GM12878 (cell line): Measurements from ENCODE around the gene TRIM72. TPM values are rescaled to one million over a fixed set of nuclear protein-coding genes. Genes with fewer than 3 reads are reported as not detected.

ENCODE experiments used
- ATAC-seq: fragments of 200-7000 bp; cut with Tn5 transposase; 3 replicates; pipeline ENCODE4 v1.9.1; 2020; ENCODE audit warnings: mild to moderate bottlenecking, moderate library complexity
- BruUV-seq: library from RNA; stranded (reverse); fragments of 400-500 nt; replicated peaks from 2 replicates; lab custom pipeline; 2021; lab: Mats Ljungman, UMichigan
- CTCF ChIA-PET: fragments of 300-600 bp; sonication (Branson Sonifier 250); formaldehyde crosslinking; extraction: SDS; loops from one replicate; lab custom pipeline; 2021; ENCODE audit warnings: inconsistent platforms; lab: Yijun Ruan, JAX
- POLR2A ChIA-PET: fragments of 350-600 bp; formaldehyde crosslinking; extraction: SDS; loops from one replicate; lab custom pipeline; 2021; ENCODE audit warnings: inconsistent platforms; lab: Charles Lee
- RAD21 ChIA-PET: fragments of 300-600 bp; sonication (Branson Sonifier 250); formaldehyde crosslinking; loops from one replicate; lab custom pipeline; 2023; ENCODE audit warnings: antibody characterized with exemption; ENCODE audit not compliant: unreplicated experiment; lab: Charles Lee
- SMC1A ChIA-PET: fragments of 300-600 bp; sonication (Branson Sonifier 250); formaldehyde crosslinking; loops from one replicate; lab custom pipeline; 2023; ENCODE audit not compliant: unreplicated experiment, uncharacterized antibody; lab: Charles Lee
- DNase-seq: peaks from one replicate; pipeline ENCODE4 v3.0.0-alpha.2; 2011; ENCODE audit warnings: low read depth, low spot score
- FAIRE-seq: peaks from 3 replicates; lab custom pipeline; 2011; peaks lifted over from hg19 to GRCh38; lab: Jason Lieb, UNC
- H2AFZ ChIP-seq: 2 replicates; pipeline ENCODE4 v1.6.0; 2011; ENCODE audit warnings: low read depth, low read length, control low read depth; ENCODE audit not compliant: control insufficient read depth
- H3K27ac ChIP-seq: 2 replicates; pipeline ENCODE4 v1.5.1; 2011; ENCODE audit warnings: control low read depth; ENCODE audit not compliant: control insufficient read depth, insufficient read depth
- H3K27me3 ChIP-seq, 2 experiments: replicated peaks in 1 of 2; 2 replicates each; pipeline versions ENCODE4 v1.6.0 to v1.6.1; 2011; ENCODE audit warnings: low read length in 1 of 2; ENCODE audit not compliant: control insufficient read depth in 2 of 2, insufficient read depth in 2 of 2
- H3K36me3 ChIP-seq, 2 experiments: 2 replicates each; pipeline ENCODE4 v1.5.1; 2011; ENCODE audit warnings: low read length in 1 of 2; ENCODE audit not compliant: control insufficient read depth in 2 of 2, insufficient read depth in 2 of 2
- H3K4me1 ChIP-seq: 2 replicates; pipeline ENCODE4 v1.6.1; 2011; ENCODE audit warnings: mild to moderate bottlenecking, low read length, moderate library complexity, mixed read lengths; ENCODE audit not compliant: control insufficient read depth, insufficient read depth
- H3K4me2 ChIP-seq: 2 replicates; pipeline ENCODE4 v1.6.0; 2011; ENCODE audit warnings: control low read depth; ENCODE audit not compliant: control insufficient read depth, insufficient read depth
- H3K4me3 ChIP-seq: fragments of 200-600 bp; sonication (generic); 2 replicates; pipeline ENCODE4 v1.5.1; 2016
- H3K79me2 ChIP-seq: 2 replicates; pipeline ENCODE4 v1.6.0; 2011; ENCODE audit warnings: low read length; ENCODE audit not compliant: control insufficient read depth, insufficient read depth
- H3K9ac ChIP-seq: 2 replicates; pipeline ENCODE4 v1.8.0; 2011; ENCODE audit warnings: low read length, control low read depth, mixed read lengths; ENCODE audit not compliant: control insufficient read depth, insufficient read depth
- H3K9me3 ChIP-seq: replicated peaks from 3 replicates; pipeline ENCODE4 v1.5.1; 2011; ENCODE audit warnings: mild to moderate bottlenecking, low read length; ENCODE audit not compliant: control insufficient read depth, insufficient read depth
- H4K20me1 ChIP-seq: 2 replicates; pipeline ENCODE4 v1.6.0; 2011; ENCODE audit not compliant: control insufficient read depth, insufficient read depth
- BCL3 ChIP-seq: IDR thresholded peaks from 2 replicates; pipeline ENCODE4 v1.6.1; 2011; ENCODE audit warnings: borderline replicate concordance, low read depth, mild to moderate bottlenecking, moderate library complexity, low read length; ENCODE audit not compliant: insufficient read depth, poor library complexity, severe bottlenecking
- CBX5 ChIP-seq: sonication (generic); IDR thresholded peaks from 2 replicates; pipeline ENCODE4 v1.6.1; 2016; ENCODE audit warnings: low read depth, moderate library complexity, mild to moderate bottlenecking, inconsistent platforms
- CEBPB ChIP-seq, 2 experiments: fragments of 150-350 bp in 1 of 2; IDR thresholded peaks; 2 replicates each; pipeline ENCODE4 v1.6.1; 2012 to 2014; ENCODE audit warnings: low read depth in 2 of 2, low read length in 2 of 2, borderline replicate concordance in 1 of 2, inconsistent platforms in 1 of 2
- CHD1 ChIP-seq: IDR thresholded peaks from 2 replicates; pipeline ENCODE4 v1.6.1; 2012; ENCODE audit warnings: low read depth, low read length, improper control_type of control experiment
- EGR1 ChIP-seq, 2 experiments: IDR thresholded peaks; 1 replicate in 1 of 2; 2 replicates in 1 of 2; pipeline ENCODE4 v1.6.1; 2011 to 2012; ENCODE audit warnings: low read depth in 2 of 2, low read length in 2 of 2, borderline replicate concordance in 1 of 2, mild to moderate bottlenecking in 1 of 2, moderate library complexity in 1 of 2
- JUNB ChIP-seq: IDR thresholded peaks from 2 replicates; pipeline ENCODE4 v1.6.1; 2016; ENCODE audit warnings: antibody characterized with exemption, mild to moderate bottlenecking
- MLLT1 ChIP-seq: fragments of 450-650 bp; IDR thresholded peaks from 2 replicates; pipeline ENCODE4 v1.6.1; 2016; ENCODE audit warnings: mild to moderate bottlenecking
- MTA2 ChIP-seq: fragments of 450-650 bp; IDR thresholded peaks from 2 replicates; pipeline ENCODE4 v1.6.1; 2016; ENCODE audit warnings: low read depth, mild to moderate bottlenecking, moderate library complexity
- MTA3 ChIP-seq: IDR thresholded peaks from 2 replicates; pipeline ENCODE4 v1.6.1; 2012; ENCODE audit warnings: low read length, inconsistent platforms, borderline replicate concordance
- NR2C2 ChIP-seq: IDR thresholded peaks from 2 replicates; pipeline ENCODE4 v1.6.1; 2011; ENCODE audit warnings: borderline replicate concordance, low read depth; ENCODE audit not compliant: control insufficient read depth, insufficient read length
- NR2F1 ChIP-seq: fragments of 450-650 bp; conservative IDR thresholded peaks from 2 replicates; pipeline ENCODE4 v1.6.1; 2017; ENCODE audit warnings: mild to moderate bottlenecking
- PAX8 ChIP-seq: fragments of 450-650 bp; IDR thresholded peaks from 2 replicates; pipeline ENCODE4 v1.6.1; 2017; ENCODE audit warnings: mild to moderate bottlenecking, moderate library complexity
- REST ChIP-seq: IDR thresholded peaks from 2 replicates; pipeline ENCODE4 v1.6.1; 2012; ENCODE audit warnings: mild to moderate bottlenecking, low read depth, low read length
- SIX5 ChIP-seq: IDR thresholded peaks from 2 replicates; pipeline ENCODE4 v1.6.1; 2011; ENCODE audit warnings: mild to moderate bottlenecking, low read depth, low read length, moderate library complexity; ENCODE audit not compliant: severe bottlenecking
- SMAD1 ChIP-seq: fragments of 450-650 bp; IDR thresholded peaks from 2 replicates; pipeline ENCODE4 v1.6.1; 2018; ENCODE audit warnings: mild to moderate bottlenecking, low read depth; ENCODE audit not compliant: partially characterized antibody
- SMAD5 ChIP-seq: IDR thresholded peaks from 2 replicates; pipeline ENCODE4 v1.6.1; 2016; ENCODE audit warnings: antibody characterized with exemption, low read depth
- STAT3 ChIP-seq: IDR thresholded peaks from 2 replicates; pipeline ENCODE4 v1.6.1; 2011; ENCODE audit warnings: low read depth, low read length, improper control_type of control experiment
- TAF1 ChIP-seq: IDR thresholded peaks from 2 replicates; pipeline ENCODE4 v1.6.1; 2011; ENCODE audit warnings: mild to moderate bottlenecking, low read depth, low read length, borderline replicate concordance
- USF2 ChIP-seq: IDR thresholded peaks from 2 replicates; pipeline ENCODE4 v1.6.1; 2011; ENCODE audit warnings: low read depth, low read length, improper control_type of control experiment, borderline replicate concordance
- WGBS: methylation state at CpG from one replicate; pipeline ENCODE4 v1.1.6; 2016; ENCODE audit warnings: low lambda C conversion rate; ENCODE audit not compliant: insufficient replicate concordance, insufficient coverage; ENCODE audit errors: missing lambda C conversion rate; 5-methylcytosine and 5-hydroxymethylcytosine counted together
- in situ Hi-C: fragments of 300-500 bp; cut with MboI; formaldehyde crosslinking; loops from 9 replicates; pipeline ENCODE4 v1.14.3; 2018; ENCODE audit warnings: mixed read lengths
- intact Hi-C: fragments of 100-400 bp; cut with micrococcal nuclease; formaldehyde crosslinking; loops from one replicate; pipeline ENCODE4 v1.14.2; 2022; ENCODE audit not compliant: unreplicated experiment
- polyA plus RNA-seq, 11 experiments: library from polyadenylated mRNA; depleted of rRNA in 4 of 11; unstranded in 6 of 11; stranded (reverse) in 5 of 11; fragments of >200 nt; fragmentation: Nextera tagmentation in 4 of 11; fragmentation: Illumina TruSeq in 1 of 11; extraction: Ambion mirVana in 4 of 11; extraction: Trizol in 1 of 11; gene quantifications; 1 replicate in 1 of 11; 2 replicates in 10 of 11; pipeline versions ENCODE4 v1.2.1 to v1.2.3, GENCODE V29; 2011 to 2016; ENCODE audit warnings: inconsistent platforms in 2 of 11, missing spikeins in 2 of 11, low read depth in 1 of 11
- total RNA-seq, 4 experiments: library from RNA; depleted of rRNA in 3 of 4; stranded (reverse); fragments of >200 nt in 3 of 4; fragmentation: Illumina TruSeq in 1 of 4; extraction: Trizol in 1 of 4; gene quantifications; 2 replicates each; pipeline versions ENCODE4 v1.2.1 to v1.2.3, GENCODE V29; 2013 to 2021

TRIM72 gene
- total and polyA plus RNA-seq, 10 of the 15 experiments (the other 5 are each of a cell fraction or from before 2014, with no cell fraction given) = 0.03 to 1.2 (median 0.23) TPM; not detected in 1

GRCh38 chr16:31229501-31229900, 15.6 kb downstream of the TRIM72 start:
- no peak for ATAC-seq
- Histone ChIP-seq H3K79me2 (no peaks in the 10 kb centered on the region), H3K27ac (no peak overlapping the region), H3K4me2 (no peak overlapping the region), H3K4me1 (no peaks in the 10 kb centered on the region), H3K9ac (no peak overlapping the region), H2AFZ (no peak overlapping the region), H3K27me3 (no peaks in the 10 kb centered on the region), H3K36me3 (no peaks in the 10 kb centered on the region), H3K9me3 (no peaks in the 10 kb centered on the region; the same call in 2 of the 3 replicates), H4K20me1 (no peaks in the 10 kb centered on the region), H3K4me3 (no peak overlapping the region)
- WGBS = 22% methylated on average over 10 of the region's 10 CpGs
- TF ChIP-seq SIX5 (no peak), NR2C2 (no peak), EGR1 (IDR thresholded peaks at IDR 0.05; ENCODE audit: borderline replicate concordance in 1 of 2, low read depth in 2 of 2, low read length in 2 of 2) (no peak), JUNB (no peak), SMAD1 (no peak), CEBPB (IDR thresholded peaks at IDR 0.05; ENCODE audit: borderline replicate concordance in 1 of 2, low read depth in 2 of 2, low read length in 2 of 2) (no peak), CHD1 (no peak), MTA2 (no peak), CBX5 (no peak), STAT3 (no peak), MTA3 (no peak), TAF1 (no peak), USF2 (no peak), SMAD5 (no peak), REST (no peak), BCL3 (no peak), MLLT1 (no peak), PAX8 (no peak), NR2F1 (no peak)
- no peak for FAIRE-seq
- no TSS peak for BruUV-seq
- SMC1A ChIA-PET = no interaction called here
- intact Hi-C loops (no loop called here), in situ Hi-C loops (no loop called here)
- CTCF ChIA-PET = no interaction called here
- RAD21 ChIA-PET = no interaction called here
- no peak for DNase-seq
- POLR2A ChIA-PET = no interaction called here
